HCT116 (cell line): Measurements from ENCODE around the gene DVL1. TPM values are rescaled to one million over a fixed set of nuclear protein-coding genes. Genes with fewer than 3 reads are reported as not detected.

Experiments
- ATAC-seq: fragments of 200-7000 bp; cut with Tn5 transposase; 2 replicates; pipeline ENCODE4 v1.9.1; 2020; ENCODE audit warnings: mild to moderate bottlenecking, moderate library complexity
- BruUV-seq: library from RNA; stranded (reverse); fragments of 400-500 nt; replicated peaks from 2 replicates; lab custom pipeline; 2021; lab: Mats Ljungman, UMichigan
- CTCF ChIA-PET: fragments of 300-600 bp; sonication (Branson Sonifier 250); formaldehyde crosslinking; loops from one replicate; lab custom pipeline; 2021; ENCODE audit warnings: antibody characterized with exemption; lab: Charles Lee
- POLR2A ChIA-PET: fragments of 300-600, 350-600 bp; sonication (Branson Sonifier 250); formaldehyde crosslinking; loops from one replicate; lab custom pipeline; 2021; ENCODE audit warnings: antibody characterized with exemption; lab: Charles Lee
- RAD21 ChIA-PET, 2 experiments: fragments of 300-600 bp; sonication (Branson Sonifier 250); formaldehyde crosslinking; loops; one replicate each; lab custom pipeline; 2023; ENCODE audit warnings: low total read pairs in 2 of 2; ENCODE audit not compliant: uncharacterized antibody in 2 of 2, unreplicated experiment in 2 of 2, low non-redundant PET in 1 of 2; lab: Charles Lee
- DNase-seq: peaks from one replicate; pipeline ENCODE4 v3.0.0-alpha.2; 2010; ENCODE audit warnings: low read depth, low spot score
- H2AFZ ChIP-seq: fragments of 200-600 bp; shearing (Covaris generic), sonication (generic); 2 replicates; pipeline ENCODE4 v1.6.1; 2017; ENCODE audit warnings: low read depth, mixed run types, mixed read lengths, antibody characterized with exemption, low read length; ENCODE audit not compliant: poor library complexity, severe bottlenecking
- H3K27ac ChIP-seq: 2 replicates; pipeline ENCODE4 v1.5.1; 2012; ENCODE audit warnings: low read depth, low read length
- H3K27me3 ChIP-seq: fragments of 200-600 bp; sonication (generic); 2 replicates; pipeline ENCODE4 v1.6.1; 2016; ENCODE audit warnings: mixed run types, low read length, mixed read lengths; ENCODE audit not compliant: insufficient read depth
- H3K36me3 ChIP-seq, 2 experiments: fragments of 200-500 bp in 1 of 2; fragments of 200-600 bp in 1 of 2; sonication (Bioruptor generic) in 1 of 2; sonication (generic) in 1 of 2; 2 replicates each; pipeline versions ENCODE4 v1.5.1 to v1.6.1; 2014 to 2016; ENCODE audit warnings: low read length in 2 of 2, inconsistent platforms in 1 of 2, mixed read lengths in 1 of 2, mixed run types in 1 of 2; ENCODE audit not compliant: insufficient read depth in 2 of 2, control insufficient read depth in 1 of 2
- H3K4me1 ChIP-seq, 2 experiments: fragments of 200-600 bp in 1 of 2; sonication (generic) in 1 of 2; 2 replicates each; pipeline versions ENCODE4 v1.5.1 to v1.6.1; 2012 to 2017; ENCODE audit warnings: low read length in 2 of 2, inconsistent platforms in 1 of 2, mild to moderate bottlenecking in 1 of 2, mixed read lengths in 1 of 2, mixed run types in 1 of 2, moderate library complexity in 1 of 2; ENCODE audit not compliant: insufficient read depth in 2 of 2, control insufficient read depth in 1 of 2
- H3K4me2 ChIP-seq: fragments of 200-600 bp; sonication (generic); 2 replicates; pipeline ENCODE4 v1.6.1; 2017; ENCODE audit warnings: mixed run types, low read length, mixed read lengths
- H3K4me3 ChIP-seq, 2 experiments: fragments of 200-600 bp in 1 of 2; sonication (generic) in 1 of 2; replicated peaks in 1 of 2; 2 replicates each; pipeline ENCODE4 v1.5.1; 2011 to 2016; ENCODE audit warnings: low read length in 2 of 2, control low read depth in 1 of 2, low read depth in 1 of 2, mild to moderate bottlenecking in 1 of 2, mixed read lengths in 1 of 2, mixed run types in 1 of 2
- H3K79me2 ChIP-seq: fragments of 200-600 bp; sonication (generic); 2 replicates; pipeline ENCODE4 v1.6.1; 2017; ENCODE audit warnings: mild to moderate bottlenecking, mixed run types, low read length, moderate library complexity, mixed read lengths; ENCODE audit not compliant: insufficient read depth
- H3K9ac ChIP-seq: fragments of 200-600 bp; sonication (generic); 2 replicates; pipeline ENCODE4 v1.6.1; 2016; ENCODE audit warnings: low read length, mixed read lengths
- H3K9me2 ChIP-seq: fragments of 200-600 bp; sonication (generic), shearing (Covaris generic); 2 replicates; pipeline ENCODE4 v1.6.1; 2017; ENCODE audit warnings: mixed run types, mild to moderate bottlenecking, moderate library complexity; ENCODE audit not compliant: insufficient read depth
- H3K9me3 ChIP-seq, 2 experiments: fragments of 200-500 bp in 1 of 2; fragments of 200-600 bp in 1 of 2; sonication (Bioruptor generic) in 1 of 2; sonication (generic) in 1 of 2; 2 replicates each; pipeline ENCODE4 v1.6.1; 2014 to 2017; ENCODE audit warnings: low read length in 2 of 2, mixed read lengths in 2 of 2, inconsistent platforms in 1 of 2, low read depth in 1 of 2, mild to moderate bottlenecking in 1 of 2, mixed run types in 1 of 2, moderate library complexity in 1 of 2; ENCODE audit not compliant: control insufficient read depth in 1 of 2, insufficient read depth in 1 of 2
- H4K20me1 ChIP-seq: fragments of 200-600 bp; sonication (generic), shearing (Covaris generic); 2 replicates; pipeline ENCODE4 v1.6.1; 2017; ENCODE audit warnings: mixed run types, mild to moderate bottlenecking, moderate library complexity; ENCODE audit not compliant: insufficient read depth
- CBX3 ChIP-seq: IDR thresholded peaks from 2 replicates; pipeline ENCODE4 v1.6.1; 2012; ENCODE audit warnings: low read depth
- CEBPB ChIP-seq: IDR thresholded peaks from 2 replicates; pipeline ENCODE4 v1.6.1; 2012; ENCODE audit warnings: low read depth
- EGR1 ChIP-seq: IDR thresholded peaks from 2 replicates; pipeline ENCODE4 v1.6.1; 2012; ENCODE audit warnings: low read depth
- ELF1 ChIP-seq: IDR thresholded peaks from 2 replicates; pipeline ENCODE4 v1.6.1; 2012; ENCODE audit warnings: low read depth, borderline replicate concordance
- EZH2 ChIP-seq: fragments of 200-600 bp; sonication (generic); IDR thresholded peaks from 2 replicates; pipeline ENCODE4 v1.6.1; 2017; ENCODE audit warnings: antibody characterized with exemption, mixed run types
- FOSL1 ChIP-seq: IDR thresholded peaks from 2 replicates; pipeline ENCODE4 v1.6.1; 2012; ENCODE audit warnings: low read depth
- POLR2A ChIP-seq: IDR thresholded peaks from 2 replicates; pipeline ENCODE4 v1.7.0; 2011; ENCODE audit warnings: borderline replicate concordance; ENCODE audit not compliant: insufficient read depth, insufficient read length; ENCODE audit errors: extremely low read depth
- POLR2AphosphoS5 ChIP-seq: IDR thresholded peaks from 2 replicates; pipeline ENCODE4 v1.6.1; 2011; ENCODE audit warnings: mild to moderate bottlenecking, low read depth, low read length, moderate library complexity
- SP1 ChIP-seq: IDR thresholded peaks from 2 replicates; pipeline ENCODE4 v1.6.1; 2012; ENCODE audit warnings: low read depth
- TCF7L2 ChIP-seq: IDR thresholded peaks from 2 replicates; pipeline ENCODE4 v1.7.0; 2011; ENCODE audit warnings: borderline replicate concordance, inconsistent platforms; ENCODE audit not compliant: insufficient read depth, insufficient read length; ENCODE audit errors: extremely low read depth
- YY1 ChIP-seq: IDR thresholded peaks from 2 replicates; pipeline ENCODE4 v1.6.1; 2011; ENCODE audit warnings: low read length, low read depth, moderate library complexity, mild to moderate bottlenecking; ENCODE audit not compliant: insufficient replicate concordance; ENCODE audit errors: extremely low read depth
- ZFX ChIP-seq: fragments of 450-650 bp; IDR thresholded peaks from 2 replicates; pipeline ENCODE4 v1.6.1; 2017
- ZNF274 ChIP-seq: fragments of 200-500 bp; sonication (Bioruptor generic); IDR thresholded peaks from 2 replicates; pipeline ENCODE4 v1.6.1; 2014; ENCODE audit warnings: mild to moderate bottlenecking, low read depth, low read length, inconsistent platforms
- intact Hi-C: fragments of 100-400 bp; cut with micrococcal nuclease; formaldehyde crosslinking; loops from 2 replicates; pipeline ENCODE4 v1.10.0; 2022
- total RNA-seq: library from RNA; stranded (reverse); gene quantifications from one replicate; pipeline ENCODE4 v1.2.1, GENCODE V29; 2021; ENCODE audit not compliant: unreplicated experiment
- TF ChIP-seq, protein P1 (sequence below): IDR thresholded peaks from 2 replicates; pipeline ENCODE4 v1.6.1; 2012
- TF ChIP-seq, protein P2 (sequence below): IDR thresholded peaks from 2 replicates; pipeline ENCODE4 v1.6.1; 2012; ENCODE audit warnings: low read depth

The DVL1 gene
- total RNA-seq, 1 experiment from 2014 or later: 160 TPM

DNA sequence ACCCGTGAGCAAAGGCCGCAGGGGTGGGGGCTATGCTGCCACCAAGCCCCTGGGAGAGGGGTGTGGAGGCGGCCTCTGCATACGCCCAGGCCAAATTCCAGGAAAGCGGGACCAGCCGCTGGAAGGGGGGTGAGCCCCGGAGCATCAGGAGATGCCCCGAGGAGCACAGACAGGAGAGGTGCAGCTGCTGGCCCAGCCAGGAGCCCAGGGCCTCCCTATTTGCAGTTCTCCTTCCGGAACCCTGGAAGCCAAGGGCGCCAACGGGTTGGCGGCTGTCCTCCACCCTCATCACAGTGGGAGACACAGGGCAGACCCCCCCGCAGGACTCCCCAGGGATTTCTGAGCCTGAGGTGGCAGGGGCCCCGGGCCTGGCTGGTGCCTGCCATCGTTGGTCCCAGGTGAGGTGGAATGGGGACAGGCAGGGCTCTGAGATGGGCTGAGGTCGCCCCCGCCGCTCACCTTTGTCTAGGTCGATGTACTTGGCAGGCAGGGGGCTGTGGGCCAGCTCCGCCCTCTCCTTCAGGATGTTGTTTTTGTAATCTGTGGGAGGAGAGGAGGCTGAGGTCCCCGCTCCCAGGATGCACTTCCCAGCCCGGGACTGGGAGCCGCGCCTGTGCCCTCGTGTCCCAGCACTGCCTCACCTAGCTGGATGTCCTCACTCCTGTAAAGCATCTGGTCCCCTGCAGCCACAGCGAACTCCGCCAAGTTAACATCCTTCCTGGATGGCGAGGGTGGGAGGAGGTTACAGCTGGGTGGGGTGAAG, 4.4 kb upstream of the DVL1 start:
- Histone ChIP-seq H3K4me3 (no peak overlapping the region), H2AFZ (no peak overlapping the region), H3K27me3 (no peaks in the 10 kb centered on the region), H3K9me2 (no peaks in the 10 kb centered on the region), H3K36me3 (no peaks in the 10 kb centered on the region), H4K20me1 (no peaks in the 10 kb centered on the region), H3K4me2 (peak overlapping the region; percentile 40), H3K9ac (0 out of 2 replicates have a peak overlapping the region, but pooled peaks have one; percentile 12), H3K4me1 (peaks cover 10 to 43% of the 10 kb centered on the region in 2 experiments), H3K9me3 (no peaks in the 10 kb centered on the region), H3K27ac (no peak overlapping the region; the same call in 1 of the 2 replicates), H3K79me2 (peaks cover 3% of the 10 kb centered on the region; the same call in 1 of the 2 replicates)
- ChIA-PET CTCF (no interaction called here), POLR2A (no interaction called here), RAD21 (no interaction called here)
- intact Hi-C loops: no loop called here
- DNase-seq (no peak), ATAC-seq (peak; percentile 24)
- TF ChIP-seq EGR1: no peak
- no peak for TF ChIP-seq EZH2
- no peak for TF ChIP-seq FOSL1
- TF ChIP-seq TCF7L2: no peak
- TF ChIP-seq, protein P1, sequence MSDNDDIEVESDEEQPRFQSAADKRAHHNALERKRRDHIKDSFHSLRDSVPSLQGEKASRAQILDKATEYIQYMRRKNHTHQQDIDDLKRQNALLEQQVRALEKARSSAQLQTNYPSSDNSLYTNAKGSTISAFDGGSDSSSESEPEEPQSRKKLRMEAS: no peak
- no peak for TF ChIP-seq SP1
- no TSS peak for BruUV-seq

DNA sequence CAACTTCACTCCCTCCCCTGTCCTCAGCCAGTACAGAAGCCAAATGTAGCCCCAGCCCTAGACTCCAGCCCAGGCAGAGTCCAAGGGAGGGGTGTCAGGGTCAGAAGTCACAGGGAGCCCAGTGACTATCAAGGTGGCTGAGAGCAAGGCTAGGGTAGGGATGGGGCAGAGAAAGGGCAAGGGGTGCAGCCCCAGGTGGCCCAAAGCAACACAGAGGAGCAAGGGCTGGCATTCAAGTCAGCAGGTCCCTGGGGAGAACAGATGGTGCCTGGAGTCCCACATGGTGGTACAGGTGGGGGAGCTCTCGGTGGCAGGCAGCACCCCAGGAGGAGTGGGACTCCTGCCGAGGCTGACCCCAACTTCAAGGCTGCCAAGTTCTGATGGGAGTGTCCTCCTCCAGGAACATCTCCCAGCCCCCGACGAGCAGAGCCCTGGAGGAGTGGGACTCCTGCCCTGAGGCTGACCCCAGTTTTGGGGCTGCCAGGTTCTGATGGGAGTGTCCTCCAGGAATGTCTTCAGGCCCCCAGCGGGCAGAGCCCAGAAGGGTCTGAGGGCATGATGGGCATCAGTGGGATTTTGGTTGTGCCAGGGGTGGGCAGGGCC, 3.7 kb upstream of the DVL1 start:
- Histone ChIP-seq H3K27me3 (no peaks in the 10 kb centered on the region), H3K79me2 (peaks cover 10% of the 10 kb centered on the region), H3K36me3 (no peaks in the 10 kb centered on the region), H2AFZ (no peak overlapping the region), H3K9ac (no peak overlapping the region), H3K9me2 (no peaks in the 10 kb centered on the region), H3K4me3 (no peak overlapping the region), H3K4me1 (peaks cover 10 to 41% of the 10 kb centered on the region in 2 experiments), H3K27ac (no peak overlapping the region), H3K4me2 (peak overlapping the region; percentile 40), H4K20me1 (no peaks in the 10 kb centered on the region), H3K9me3 (no peaks in the 10 kb centered on the region)
- ChIA-PET CTCF (no interaction called here), RAD21 (no interaction called here), POLR2A (no interaction called here)
- intact Hi-C loops: no loop called here
- DNase-seq (no peak), ATAC-seq (no peak)
- BruUV-seq: no TSS peak
- TF ChIP-seq ZNF274 (no peak), EGR1 (no peak), TCF7L2 (no peak), POLR2A (no peak), CEBPB (no peak), YY1 (no peak), FOSL1 (no peak), ELF1 (no peak), ZFX (no peak), SP1 (no peak), POLR2AphosphoS5 (no peak), CBX3 (no peak)
- TF ChIP-seq, protein P1: no peak
- TF ChIP-seq, protein P2, sequence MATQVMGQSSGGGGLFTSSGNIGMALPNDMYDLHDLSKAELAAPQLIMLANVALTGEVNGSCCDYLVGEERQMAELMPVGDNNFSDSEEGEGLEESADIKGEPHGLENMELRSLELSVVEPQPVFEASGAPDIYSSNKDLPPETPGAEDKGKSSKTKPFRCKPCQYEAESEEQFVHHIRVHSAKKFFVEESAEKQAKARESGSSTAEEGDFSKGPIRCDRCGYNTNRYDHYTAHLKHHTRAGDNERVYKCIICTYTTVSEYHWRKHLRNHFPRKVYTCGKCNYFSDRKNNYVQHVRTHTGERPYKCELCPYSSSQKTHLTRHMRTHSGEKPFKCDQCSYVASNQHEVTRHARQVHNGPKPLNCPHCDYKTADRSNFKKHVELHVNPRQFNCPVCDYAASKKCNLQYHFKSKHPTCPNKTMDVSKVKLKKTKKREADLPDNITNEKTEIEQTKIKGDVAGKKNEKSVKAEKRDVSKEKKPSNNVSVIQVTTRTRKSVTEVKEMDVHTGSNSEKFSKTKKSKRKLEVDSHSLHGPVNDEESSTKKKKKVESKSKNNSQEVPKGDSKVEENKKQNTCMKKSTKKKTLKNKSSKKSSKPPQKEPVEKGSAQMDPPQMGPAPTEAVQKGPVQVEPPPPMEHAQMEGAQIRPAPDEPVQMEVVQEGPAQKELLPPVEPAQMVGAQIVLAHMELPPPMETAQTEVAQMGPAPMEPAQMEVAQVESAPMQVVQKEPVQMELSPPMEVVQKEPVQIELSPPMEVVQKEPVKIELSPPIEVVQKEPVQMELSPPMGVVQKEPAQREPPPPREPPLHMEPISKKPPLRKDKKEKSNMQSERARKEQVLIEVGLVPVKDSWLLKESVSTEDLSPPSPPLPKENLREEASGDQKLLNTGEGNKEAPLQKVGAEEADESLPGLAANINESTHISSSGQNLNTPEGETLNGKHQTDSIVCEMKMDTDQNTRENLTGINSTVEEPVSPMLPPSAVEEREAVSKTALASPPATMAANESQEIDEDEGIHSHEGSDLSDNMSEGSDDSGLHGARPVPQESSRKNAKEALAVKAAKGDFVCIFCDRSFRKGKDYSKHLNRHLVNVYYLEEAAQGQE: no peak
